Smooth muscle cell (in vitro differentiated cells): Measurements from ENCODE around the gene WWOX. TPM values are rescaled to one million over a fixed set of nuclear protein-coding genes. Genes with fewer than 3 reads are reported as not detected.

Experiments
- DNase-seq: peaks from one replicate; lab custom pipeline; 2025; ENCODE audit not compliant: unreplicated experiment; lab: John Stamatoyannopoulos, UW
- H2AFZ ChIP-seq: fragments of 200-600 bp; sonication (generic); 2 replicates; pipeline ENCODE4 v1.6.0; 2016; ENCODE audit warnings: antibody characterized with exemption, low read depth, mild to moderate bottlenecking
- H3F3A ChIP-seq: fragments of 200-600 bp; sonication (generic); 2 replicates; pipeline ENCODE4 v1.6.0; 2017; ENCODE audit warnings: antibody characterized with exemption, low read depth
- H3K27ac ChIP-seq: fragments of 200-600 bp; sonication (generic); 2 replicates; pipeline ENCODE4 v1.5.1; 2016; ENCODE audit warnings: low read depth, mild to moderate bottlenecking
- H3K27me3 ChIP-seq: fragments of 200-600 bp; sonication (generic); 2 replicates; pipeline ENCODE4 v1.6.1; 2016; ENCODE audit warnings: low read depth, mild to moderate bottlenecking
- H3K36me3 ChIP-seq: fragments of 200-600 bp; sonication (generic); 2 replicates; pipeline ENCODE4 v1.5.1; 2016; ENCODE audit warnings: low read depth
- H3K4me1 ChIP-seq: fragments of 200-600 bp; sonication (generic); 2 replicates; pipeline ENCODE4 v1.5.1; 2016; ENCODE audit warnings: low read depth
- H3K4me2 ChIP-seq: fragments of 200-600 bp; sonication (generic); 2 replicates; pipeline ENCODE4 v1.6.0; 2016; ENCODE audit warnings: mild to moderate bottlenecking
- H3K4me3 ChIP-seq: fragments of 200-600 bp; sonication (generic); 2 replicates; pipeline ENCODE4 v1.5.1; 2016; ENCODE audit warnings: mild to moderate bottlenecking
- H3K79me2 ChIP-seq: fragments of 200-600 bp; sonication (generic); 2 replicates; pipeline ENCODE4 v1.6.0; 2016; ENCODE audit warnings: low read depth, mild to moderate bottlenecking
- H3K9ac ChIP-seq: fragments of 200-600 bp; sonication (generic); 2 replicates; pipeline ENCODE4 v1.6.0; 2016; ENCODE audit warnings: low read depth
- H3K9me3 ChIP-seq: fragments of 200-600 bp; sonication (generic); replicated peaks from 2 replicates; pipeline ENCODE4 v1.5.1; 2016; ENCODE audit warnings: low read depth
- H4K20me1 ChIP-seq: fragments of 200-600 bp; sonication (generic); 2 replicates; pipeline ENCODE4 v1.6.0; 2016; ENCODE audit warnings: low read depth
- WGBS: methylation state at CpG from one replicate; pipeline ENCODE4 v1.1.7; 2016; ENCODE audit warnings: low lambda C conversion rate; 5-methylcytosine and 5-hydroxymethylcytosine counted together
- polyA plus RNA-seq: library from polyadenylated mRNA; unstranded; fragments of >200 nt; fragmentation: Nextera tagmentation; extraction: Ambion mirVana; gene quantifications from 2 replicates; pipeline ENCODE4 v1.2.1, GENCODE V29; 2016
- total RNA-seq: library from RNA; depleted of rRNA; stranded (reverse); fragments of >200 nt; gene quantifications from 2 replicates; pipeline ENCODE4 v1.2.3, GENCODE V29; 2014
- TF ChIP-seq, protein P1 (sequence below): fragments of 200-600 bp; sonication (generic); IDR thresholded peaks from 2 replicates; pipeline ENCODE4 v1.5.1; 2017; ENCODE audit warnings: borderline replicate concordance, mild to moderate bottlenecking, antibody characterized with exemption; ENCODE audit not compliant: insufficient read depth, poor library complexity, severe bottlenecking

WWOX gene
- total and polyA plus RNA-seq, 2 experiments from 2014 or later: 7.5 to 14.0 TPM

GRCh38 chr16:79055251-79055970 is 956.0 kb downstream of the WWOX start:
- H3K9ac ChIP-seq: no peak overlapping the region
- H3K4me1 ChIP-seq: peaks cover 5% of the 10 kb centered on the region
- no peak overlapping the region for H3K4me3 ChIP-seq
- no peak overlapping the region for H3K4me2 ChIP-seq
- H4K20me1 ChIP-seq: no peaks in the 10 kb centered on the region
- H3K36me3 ChIP-seq: no peaks in the 10 kb centered on the region
- H3F3A ChIP-seq: no peaks in the 10 kb centered on the region
- no peak overlapping the region for H2AFZ ChIP-seq
- TF ChIP-seq, protein P1, sequence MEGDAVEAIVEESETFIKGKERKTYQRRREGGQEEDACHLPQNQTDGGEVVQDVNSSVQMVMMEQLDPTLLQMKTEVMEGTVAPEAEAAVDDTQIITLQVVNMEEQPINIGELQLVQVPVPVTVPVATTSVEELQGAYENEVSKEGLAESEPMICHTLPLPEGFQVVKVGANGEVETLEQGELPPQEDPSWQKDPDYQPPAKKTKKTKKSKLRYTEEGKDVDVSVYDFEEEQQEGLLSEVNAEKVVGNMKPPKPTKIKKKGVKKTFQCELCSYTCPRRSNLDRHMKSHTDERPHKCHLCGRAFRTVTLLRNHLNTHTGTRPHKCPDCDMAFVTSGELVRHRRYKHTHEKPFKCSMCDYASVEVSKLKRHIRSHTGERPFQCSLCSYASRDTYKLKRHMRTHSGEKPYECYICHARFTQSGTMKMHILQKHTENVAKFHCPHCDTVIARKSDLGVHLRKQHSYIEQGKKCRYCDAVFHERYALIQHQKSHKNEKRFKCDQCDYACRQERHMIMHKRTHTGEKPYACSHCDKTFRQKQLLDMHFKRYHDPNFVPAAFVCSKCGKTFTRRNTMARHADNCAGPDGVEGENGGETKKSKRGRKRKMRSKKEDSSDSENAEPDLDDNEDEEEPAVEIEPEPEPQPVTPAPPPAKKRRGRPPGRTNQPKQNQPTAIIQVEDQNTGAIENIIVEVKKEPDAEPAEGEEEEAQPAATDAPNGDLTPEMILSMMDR: no peak
- no peak overlapping the region for H3K27ac ChIP-seq
- H3K9me3 ChIP-seq: no peaks in the 10 kb centered on the region
- peaks cover 57% of the 10 kb centered on the region for H3K27me3 ChIP-seq
- 96% methylated on average over 3 of the region's 3 CpGs for WGBS
- H3K79me2 ChIP-seq: no peaks in the 10 kb centered on the region
- DNase-seq: no peak

- Histone ChIP-seq H4K20me1 (no peaks in the 10 kb centered on the region), H3K36me3 (no peaks in the 10 kb centered on the region)
Observed at GRCh38 chr16:79061181-79061580, 961.7 kb downstream of the WWOX start.

DNA sequence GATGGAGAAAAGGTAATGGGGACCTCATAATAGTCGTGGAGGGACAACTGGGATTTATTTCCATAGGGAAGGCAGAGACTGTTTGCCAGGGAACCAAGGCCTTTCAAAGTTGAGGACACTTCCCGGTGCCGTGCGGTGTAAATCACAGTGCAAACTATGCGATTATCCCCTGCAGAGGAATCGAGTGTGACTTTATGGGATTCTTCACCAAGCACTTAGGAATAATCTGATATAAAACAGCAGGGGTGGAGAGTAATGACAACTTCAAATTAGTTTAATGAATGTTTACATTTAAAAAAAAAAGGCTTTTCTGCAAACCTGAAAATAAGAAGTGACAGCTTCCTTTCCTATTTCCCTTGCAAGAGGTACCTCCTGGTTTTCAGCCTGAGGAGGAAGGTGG is 962.9 kb downstream of the WWOX start:
- Histone ChIP-seq H3K4me3 (no peak overlapping the region), H3K79me2 (no peaks in the 10 kb centered on the region), H2AFZ (no peak overlapping the region), H3K4me1 (no peaks in the 10 kb centered on the region), H3K9ac (no peak overlapping the region), H3K36me3 (no peaks in the 10 kb centered on the region), H3K4me2 (no peak overlapping the region), H3K27ac (no peak overlapping the region), H4K20me1 (no peaks in the 10 kb centered on the region), H3K9me3 (no peaks in the 10 kb centered on the region), H3K27me3 (peaks cover 68% of the 10 kb centered on the region), H3F3A (no peaks in the 10 kb centered on the region)
- DNase-seq: no peak
- TF ChIP-seq, protein P1: no peak
- WGBS: 73% methylated on average over 6 of the region's 6 CpGs

More at GRCh38 chr16:79061181-79061580, 961.7 kb downstream of the WWOX start:
- H2AFZ ChIP-seq: no peak overlapping the region
- no peaks in the 10 kb centered on the region for H3F3A ChIP-seq
- no peaks in the 10 kb centered on the region for H3K9me3 ChIP-seq
- no peak overlapping the region for H3K4me2 ChIP-seq
- no peak for DNase-seq
- 55% methylated on average over 6 of the region's 6 CpGs for WGBS
- H3K4me1 ChIP-seq: no peaks in the 10 kb centered on the region
- H3K27ac ChIP-seq: no peak overlapping the region
- TF ChIP-seq, protein P1: no peak
- H3K9ac ChIP-seq: no peak overlapping the region
- no peaks in the 10 kb centered on the region for H3K79me2 ChIP-seq
- no peak overlapping the region for H3K4me3 ChIP-seq
- peaks cover 68% of the 10 kb centered on the region for H3K27me3 ChIP-seq

DNA sequence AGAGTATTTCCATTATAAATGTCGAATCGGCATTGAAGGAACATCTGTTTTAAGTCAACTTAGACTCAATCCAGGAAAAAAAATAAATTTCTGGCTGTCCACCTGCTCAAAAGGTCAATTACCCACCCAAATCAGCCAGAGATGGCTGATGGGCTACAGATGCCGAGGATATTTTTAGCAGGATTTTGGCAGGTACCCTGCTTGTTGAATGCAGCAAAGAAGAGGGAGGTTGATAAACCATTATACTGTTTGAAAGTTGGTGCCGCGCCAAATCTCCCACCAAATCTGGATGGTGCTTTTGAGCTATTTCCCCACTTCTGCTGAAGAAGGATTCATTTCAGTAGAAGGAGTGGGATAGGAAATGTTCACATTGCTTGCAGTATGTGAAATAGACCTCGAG is 963.4 kb downstream of the WWOX start:
- H3K27ac ChIP-seq: no peak overlapping the region
- H3F3A ChIP-seq: no peaks in the 10 kb centered on the region
- no peak overlapping the region for H2AFZ ChIP-seq
- no peaks in the 10 kb centered on the region for H3K9me3 ChIP-seq
- no peak overlapping the region for H3K9ac ChIP-seq
- no peak overlapping the region for H3K4me3 ChIP-seq
- H3K36me3 ChIP-seq: no peaks in the 10 kb centered on the region
- no peaks in the 10 kb centered on the region for H4K20me1 ChIP-seq
- H3K79me2 ChIP-seq: no peaks in the 10 kb centered on the region
- 95% methylated on average over 6 of the region's 6 CpGs for WGBS
- H3K4me1 ChIP-seq: no peaks in the 10 kb centered on the region
- TF ChIP-seq, protein P1: no peak
- H3K27me3 ChIP-seq: peaks cover 63% of the 10 kb centered on the region
- H3K4me2 ChIP-seq: no peak overlapping the region
- DNase-seq: no peak
